Measurements from ENCODE around the gene RITA1.

The RITA1 gene

DNA sequence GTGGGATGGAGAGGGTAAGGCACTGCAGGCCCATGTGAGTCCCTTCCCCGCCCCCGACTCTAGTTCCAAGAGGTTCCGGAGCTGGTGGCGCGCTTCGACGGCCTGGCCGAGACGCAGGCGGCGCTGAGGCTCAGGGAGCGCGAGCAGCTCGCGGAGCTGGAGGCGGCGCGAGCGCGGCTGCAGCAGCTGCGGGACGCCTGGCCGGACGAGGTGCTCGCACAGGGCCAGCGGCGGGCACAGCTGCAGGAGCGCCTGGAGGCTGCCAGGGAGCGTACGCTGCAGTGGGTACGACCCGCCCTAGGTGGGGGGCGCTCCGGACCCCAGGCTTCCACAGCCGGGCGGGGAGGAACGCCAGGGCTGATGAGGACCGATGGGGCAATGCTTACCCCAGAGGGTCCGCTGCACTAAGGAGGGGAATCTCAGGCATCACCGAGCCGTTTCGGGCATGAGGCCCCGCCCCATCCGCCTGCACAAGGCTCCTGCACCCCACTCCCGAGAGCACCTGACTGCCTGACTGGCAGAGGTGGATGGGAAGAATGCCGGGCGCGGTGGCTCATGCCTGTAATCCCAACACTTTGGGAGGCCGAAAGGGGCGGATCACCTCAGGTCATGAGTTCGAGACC lies 31.1 kb upstream of the RITA1 start:
- DNase-seq (ENCODE audit: low spot score): peak; percentile 64

DNA sequence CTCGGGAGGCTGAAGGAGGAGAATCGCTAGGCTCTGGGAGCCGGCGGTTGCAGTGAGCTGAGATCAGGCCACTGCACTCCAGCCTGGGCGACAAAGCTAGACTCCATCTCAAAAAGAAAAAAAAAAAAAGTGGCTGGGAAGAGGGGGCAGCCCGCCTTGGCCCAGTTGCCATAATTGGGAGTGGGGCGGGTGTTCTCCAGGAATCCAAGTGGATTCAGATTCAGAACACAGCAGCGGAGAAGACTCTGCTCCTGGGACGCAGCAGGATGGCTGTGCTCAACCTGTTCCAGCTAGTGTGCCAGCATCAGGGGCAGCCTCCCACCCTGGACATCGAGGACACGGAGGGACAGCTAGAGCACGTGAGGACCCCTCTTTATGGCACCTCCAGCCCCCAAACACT lies 30.5 kb upstream of the RITA1 start:
- DNase-seq (ENCODE audit: low spot score): no peak

DNA sequence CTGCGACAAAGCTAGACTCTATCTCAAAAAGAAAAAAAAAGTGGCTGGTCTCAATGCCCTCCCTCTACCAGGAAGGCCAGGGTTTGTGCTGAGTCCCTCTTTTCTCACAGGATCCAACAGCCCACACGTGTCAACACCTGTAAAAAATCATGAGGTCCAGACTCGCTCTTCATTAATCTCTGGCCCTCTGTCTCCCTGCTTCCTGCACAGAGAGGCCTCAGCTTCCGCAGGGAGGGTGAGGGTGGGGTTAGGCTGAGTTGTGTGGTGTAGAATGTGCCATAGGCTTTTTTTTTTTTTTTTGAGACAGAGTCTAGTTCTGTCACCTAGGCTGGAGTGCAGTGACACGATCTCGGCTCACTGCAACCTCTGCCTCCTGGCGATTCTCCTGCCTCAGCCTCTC lies 29.9 kb upstream of the RITA1 start:
- no peak for DNase-seq (ENCODE audit: low spot score)

DNA sequence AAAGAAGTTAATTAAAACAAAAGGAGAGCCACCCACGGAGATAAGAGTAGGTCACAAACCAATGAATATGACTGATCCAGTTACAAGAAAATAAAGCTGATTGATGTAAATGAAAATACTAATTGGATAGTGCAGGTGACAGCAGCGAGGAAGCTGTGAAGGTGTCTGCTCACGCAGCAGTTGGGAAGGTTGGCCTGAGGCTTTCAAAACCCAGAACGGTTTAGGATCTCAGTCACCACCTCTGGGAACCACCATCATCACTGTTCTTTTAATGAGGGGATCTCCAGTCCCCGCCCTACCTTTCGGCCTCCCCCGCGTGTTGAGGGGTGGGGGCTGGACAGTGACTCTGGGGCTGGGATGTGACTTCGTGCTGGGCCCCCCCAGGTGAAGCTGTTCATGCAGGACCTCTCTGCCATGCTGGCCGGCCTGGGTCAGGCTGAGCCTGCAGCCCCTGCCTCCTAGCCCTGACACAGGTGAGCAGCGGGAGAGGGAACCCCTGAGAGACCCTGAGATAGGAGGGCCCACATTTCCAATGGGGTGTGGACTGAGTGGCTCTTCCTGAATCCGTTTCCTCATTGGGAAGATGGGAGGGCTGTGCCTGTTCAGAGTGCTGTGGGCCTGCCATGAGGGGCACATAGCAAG lies 28.2 kb upstream of the RITA1 start:
- DNase-seq (ENCODE audit: low spot score): no peak

DNA sequence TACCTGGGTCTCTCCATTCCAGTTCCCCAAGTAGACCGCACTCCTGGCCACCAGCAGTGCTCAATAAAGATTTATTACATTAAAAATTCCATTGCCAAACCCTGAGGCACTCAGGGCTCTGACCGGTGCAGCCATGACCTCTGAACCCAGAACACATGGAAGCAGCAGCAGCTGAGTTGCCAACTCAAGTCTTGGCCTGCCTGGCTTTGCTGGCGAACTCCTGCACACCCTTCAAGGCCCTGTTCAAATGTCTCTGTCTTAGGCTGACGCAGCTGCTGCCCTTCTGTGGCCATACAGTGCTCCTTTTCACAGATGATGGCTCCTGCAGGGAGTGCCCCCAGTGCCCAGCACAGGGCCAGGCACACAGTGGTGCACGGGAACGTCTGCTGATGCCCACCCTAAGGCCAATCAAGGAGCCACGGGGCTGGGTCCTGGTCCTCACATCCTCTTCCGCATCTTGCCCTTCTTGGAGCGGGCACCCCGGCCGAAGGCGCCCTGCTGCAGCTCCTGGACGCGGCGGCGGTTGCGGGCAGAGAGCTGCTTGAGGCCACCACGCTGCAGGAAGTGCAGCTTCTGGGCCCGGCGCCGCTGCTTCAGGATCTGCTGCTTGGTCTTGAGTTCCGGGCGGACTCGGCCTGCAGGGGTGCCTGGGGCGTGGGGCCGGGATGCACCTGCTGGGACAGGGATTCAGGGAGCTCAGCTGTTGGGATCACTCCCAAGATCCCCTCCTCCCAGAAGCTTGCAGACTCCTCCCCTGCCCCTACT lies 26.9 kb upstream of the RITA1 start:
- DNase-seq (ENCODE audit: low spot score): no peak

DNA sequence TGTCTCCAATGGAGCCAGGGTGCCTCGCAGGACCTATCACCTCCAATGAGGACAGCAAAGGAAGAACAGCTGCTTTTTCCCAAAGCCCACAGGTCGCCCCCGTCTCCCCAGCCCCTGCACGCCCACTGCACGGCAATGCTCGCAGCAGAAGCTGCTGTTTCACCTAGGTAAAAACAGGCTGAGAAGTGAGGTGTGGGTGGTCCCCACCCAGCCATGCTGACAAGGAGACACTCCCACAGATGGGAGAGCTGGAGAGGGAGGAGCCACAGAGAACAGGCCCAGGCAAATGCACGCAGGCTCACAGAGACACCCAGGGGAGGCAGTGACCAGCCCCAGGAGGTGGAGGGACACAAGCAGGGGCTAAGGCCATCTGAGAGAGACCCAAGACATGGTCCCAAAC lies 25.6 kb upstream of the RITA1 start:
- DNase-seq (ENCODE audit: low spot score): no peak

DNA sequence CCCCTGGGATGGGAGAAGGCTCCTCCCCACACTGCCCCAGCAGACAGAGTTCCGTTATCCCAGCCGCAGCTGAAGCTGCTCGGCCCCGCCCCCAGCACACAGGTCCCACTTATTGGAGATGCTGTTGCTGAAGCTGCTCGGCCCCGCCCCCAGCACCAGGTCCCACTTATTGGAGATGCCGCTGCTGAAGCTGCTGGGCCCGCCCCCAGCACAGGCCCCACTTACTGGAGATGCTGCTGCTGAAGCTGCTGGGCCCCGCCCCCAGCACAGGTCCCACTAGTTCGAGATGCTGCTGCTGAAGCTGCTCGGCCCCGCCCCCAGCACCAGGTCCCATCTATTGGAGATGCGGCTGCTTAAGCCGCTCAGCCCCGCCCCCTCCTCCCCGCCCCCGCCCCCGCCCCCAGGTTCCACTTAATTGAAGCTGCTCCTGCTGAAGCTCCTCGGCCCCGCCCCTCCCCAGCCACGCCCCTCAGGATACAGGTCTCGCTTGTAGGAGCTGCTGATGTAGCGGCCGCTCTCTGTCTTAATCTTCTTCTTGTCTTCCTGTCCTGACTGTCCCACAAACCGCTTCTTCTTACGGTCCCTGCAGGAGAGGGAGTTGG lies 24.0 kb upstream of the RITA1 start:
- no peak for DNase-seq (ENCODE audit: low spot score)

DNA sequence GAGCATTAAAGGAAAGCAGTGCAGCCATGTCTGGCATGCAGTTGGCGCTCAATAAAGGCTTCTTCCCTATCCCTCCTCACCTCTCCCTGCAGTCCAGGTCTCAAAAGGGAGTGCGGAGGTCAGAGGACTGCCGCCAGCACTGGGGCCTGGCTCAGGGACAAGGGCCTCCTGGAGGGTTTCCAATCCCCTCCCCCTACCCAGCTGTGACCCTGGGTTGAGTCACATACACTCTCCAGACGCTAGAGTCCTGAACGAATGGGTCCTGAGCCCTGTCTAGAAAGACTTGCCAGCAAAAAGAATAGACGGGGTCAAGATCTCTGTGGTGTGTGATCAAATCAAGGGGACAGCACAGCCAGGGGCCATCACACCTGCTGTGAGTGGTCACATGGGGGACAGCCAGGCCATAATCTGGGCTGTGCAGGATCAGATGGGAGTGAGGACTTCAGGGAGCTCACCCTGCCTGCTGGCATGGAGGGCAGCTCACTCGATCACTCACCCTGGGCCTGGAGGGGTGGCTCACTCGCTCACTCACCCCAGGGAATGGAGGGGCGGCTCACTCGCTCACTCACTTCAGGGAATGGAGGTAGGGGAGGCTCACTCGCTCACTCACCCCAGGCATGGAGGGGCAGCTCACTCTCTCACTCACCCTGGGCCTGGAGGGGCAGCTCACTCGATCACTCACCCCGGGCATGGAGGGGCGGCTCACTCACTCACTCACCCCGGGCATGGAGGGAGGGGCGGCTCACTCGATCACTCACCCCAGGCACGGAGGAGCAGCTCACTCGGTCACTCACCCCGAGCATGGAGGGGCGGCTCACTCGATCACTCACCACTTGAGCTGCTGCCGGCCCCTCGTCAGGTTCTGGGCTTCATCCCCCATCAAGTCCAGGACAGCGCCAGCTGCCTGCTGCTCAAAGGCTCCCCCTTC lies 23.2 kb upstream of the RITA1 start:
- DNase-seq (ENCODE audit: low spot score): no peak

DNA sequence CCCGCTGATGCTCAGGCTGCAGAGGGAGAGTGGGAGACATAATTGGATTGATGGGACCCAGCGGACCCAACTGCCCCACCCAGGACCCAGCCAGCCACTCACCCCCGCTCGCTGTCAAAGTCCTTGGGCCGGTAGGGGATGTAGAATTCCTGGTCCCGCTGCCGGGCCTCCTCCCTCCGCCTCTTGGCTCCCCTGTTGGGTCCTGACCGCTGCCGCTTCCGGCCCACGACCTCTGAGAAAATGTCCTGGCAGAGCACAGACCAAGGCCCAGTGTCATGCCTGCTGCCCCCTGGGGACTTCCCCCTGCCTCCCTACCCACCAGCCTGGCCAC lies 22.5 kb upstream of the RITA1 start:
- DNase-seq (ENCODE audit: low spot score): no peak

DNA sequence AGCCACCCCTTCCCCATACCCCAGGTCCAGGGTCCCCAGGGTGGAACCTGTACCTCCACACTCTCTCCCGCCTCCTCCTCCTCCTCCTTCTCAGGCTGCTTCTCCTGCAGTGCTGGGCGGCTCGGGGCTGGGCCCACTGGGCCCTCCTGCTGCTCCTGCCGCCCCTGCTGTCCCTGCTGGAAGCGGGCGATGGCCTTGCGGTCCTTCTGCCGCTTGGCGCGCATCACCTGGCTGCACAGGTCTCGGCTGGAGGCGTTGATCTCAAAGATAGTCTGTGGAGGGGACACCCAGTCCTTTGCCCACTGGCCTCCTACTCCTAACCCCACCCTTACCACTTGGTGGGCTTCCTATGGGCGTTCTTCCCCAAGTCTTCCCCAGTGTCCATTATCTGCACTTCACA lies 21.5 kb upstream of the RITA1 start:
- DNase-seq (ENCODE audit: low spot score): no peak

DNA sequence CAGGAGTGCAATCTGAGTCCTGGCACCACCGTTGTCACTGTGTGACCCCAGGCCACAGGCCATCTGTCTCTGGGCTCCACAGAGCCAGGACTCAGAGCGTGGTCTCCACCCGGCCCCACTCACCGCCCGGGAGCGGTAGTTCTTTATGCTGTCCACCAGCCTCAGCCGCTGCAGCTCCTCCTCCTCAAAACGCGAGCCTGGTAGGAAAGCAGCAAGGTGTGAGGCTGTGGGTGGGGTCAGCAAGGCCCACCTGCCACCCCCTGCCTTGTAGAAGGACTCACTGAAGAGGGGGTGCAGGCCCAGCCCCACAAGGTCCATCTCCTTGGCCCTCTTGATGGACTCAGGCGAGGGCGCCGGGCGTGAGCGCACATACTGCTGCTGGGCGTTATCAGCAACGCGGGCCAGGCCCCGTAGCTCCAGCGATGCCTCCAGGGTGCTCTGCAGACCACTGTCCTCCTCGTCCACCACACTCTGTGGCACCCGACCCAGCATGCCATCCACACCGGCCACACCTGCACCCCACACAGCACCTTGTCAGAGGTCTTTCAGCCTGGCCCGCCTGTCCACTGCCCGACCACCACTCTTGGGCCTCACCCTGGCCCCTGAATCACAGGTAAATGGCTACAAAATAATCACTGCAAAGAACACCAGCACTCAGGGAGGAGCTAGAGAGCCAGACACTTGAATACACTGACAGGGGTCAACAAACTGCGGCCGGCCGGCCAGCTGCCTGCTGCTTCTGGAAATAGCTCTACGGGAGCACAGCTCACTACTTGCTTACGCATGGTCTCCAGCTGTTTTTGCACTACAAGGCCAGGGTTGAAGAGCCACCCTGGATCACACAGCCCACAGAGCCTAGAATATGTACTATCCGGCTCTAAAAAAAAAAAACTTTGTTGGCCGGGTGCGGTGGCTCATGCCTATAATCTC lies 19.7 kb upstream of the RITA1 start:
- DNase-seq (ENCODE audit: low spot score): no peak

DNA sequence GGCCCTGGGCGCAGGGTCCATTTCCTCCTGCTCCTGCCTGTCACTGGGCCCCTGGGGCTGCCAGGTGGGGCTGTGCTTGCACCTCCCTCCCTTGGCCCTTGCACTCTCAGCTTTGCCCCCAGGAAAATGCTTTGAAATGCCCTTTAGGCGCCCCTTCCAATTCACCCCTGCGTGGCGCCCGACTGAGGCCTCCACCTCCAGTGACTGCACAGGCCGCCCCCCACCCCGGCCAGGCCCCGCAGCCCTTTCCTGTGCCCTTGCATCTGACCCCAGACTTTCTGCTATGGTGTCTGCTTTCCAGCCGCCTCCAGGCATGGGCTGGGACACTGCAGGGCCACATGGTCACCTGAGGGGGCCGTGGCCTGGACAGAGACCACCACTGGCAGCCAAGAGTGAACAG lies 17.7 kb upstream of the RITA1 start:
- no peak for DNase-seq (ENCODE audit: low spot score)

DNA sequence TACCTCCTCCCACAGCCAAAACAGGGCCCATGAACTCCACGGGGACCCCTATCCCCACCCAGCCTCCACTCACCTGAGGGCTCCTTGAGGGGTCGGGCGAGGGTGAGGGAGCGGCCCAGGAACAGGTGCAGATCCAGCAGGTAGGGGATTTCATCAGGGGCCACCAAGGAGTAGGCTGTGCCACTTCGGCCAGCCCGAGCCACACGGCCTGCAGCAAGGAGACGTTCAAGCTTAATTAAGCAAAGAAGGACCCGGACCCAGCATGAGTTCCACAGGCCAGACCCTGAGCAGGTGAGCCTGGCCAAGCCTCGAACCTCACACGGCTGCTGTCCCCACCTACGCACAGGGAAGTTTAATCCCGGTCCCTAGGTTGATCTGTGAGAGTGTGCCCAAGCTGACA lies 15.8 kb upstream of the RITA1 start:
- no peak for DNase-seq (ENCODE audit: low spot score)

DNA sequence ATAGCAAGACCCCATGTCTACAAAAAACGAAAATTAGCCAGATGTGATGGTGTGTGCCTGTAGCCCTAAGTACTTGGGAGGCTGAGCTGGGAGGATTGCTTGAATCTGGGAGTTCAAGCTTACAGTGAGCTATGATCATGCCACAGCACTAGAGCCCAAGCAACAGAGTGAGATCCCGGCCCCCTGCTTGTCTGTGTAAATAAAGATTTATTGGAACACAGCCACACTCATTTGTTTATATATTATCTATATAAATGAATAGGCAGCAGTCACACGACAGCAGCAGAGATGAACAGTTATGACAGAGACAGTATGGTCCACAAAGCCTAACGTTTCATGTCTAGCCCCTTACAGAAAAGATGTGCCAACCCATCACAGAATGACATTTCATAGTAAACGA lies 15.1 kb upstream of the RITA1 start:
- no peak for DNase-seq (ENCODE audit: low spot score)

DNA sequence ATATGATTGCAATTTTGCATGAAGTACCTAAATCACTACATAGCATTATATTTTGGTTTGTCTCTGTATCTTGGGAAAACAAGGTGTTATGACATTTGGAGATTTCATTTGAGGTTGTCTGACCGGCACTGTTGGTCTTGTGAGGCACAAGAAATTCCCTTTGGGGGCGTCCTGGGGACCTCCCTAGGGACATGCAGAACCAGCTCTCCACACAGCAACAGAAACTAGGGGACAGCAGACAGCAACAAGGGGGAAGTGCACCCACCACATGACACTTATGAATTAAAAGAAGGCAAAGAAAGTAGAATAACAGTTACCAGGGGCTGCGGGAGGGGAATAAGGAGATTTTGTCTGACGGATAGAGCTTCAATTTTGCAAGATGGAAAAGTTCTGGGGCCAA lies 14.6 kb upstream of the RITA1 start:
- DNase-seq (ENCODE audit: low spot score): no peak

DNA sequence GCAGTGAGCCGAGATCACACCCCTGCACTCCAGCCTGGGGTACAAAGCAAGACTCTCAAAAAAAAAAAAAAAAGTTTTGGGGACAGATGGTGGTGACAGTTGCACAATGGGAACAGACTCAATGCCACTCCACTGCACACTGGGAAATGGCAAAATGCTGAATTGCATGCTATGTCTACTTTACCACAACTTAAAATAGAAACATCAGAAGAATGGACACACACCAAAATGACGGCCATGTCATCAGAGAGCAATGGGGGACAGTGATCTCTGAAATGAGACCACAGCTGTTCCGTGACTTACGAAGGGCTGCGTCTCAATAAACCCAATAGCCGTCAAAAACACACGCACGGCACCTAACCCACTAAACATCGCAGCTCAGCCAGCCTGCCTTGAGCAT lies 14.0 kb upstream of the RITA1 start:
- no peak for DNase-seq (ENCODE audit: low spot score)

DNA sequence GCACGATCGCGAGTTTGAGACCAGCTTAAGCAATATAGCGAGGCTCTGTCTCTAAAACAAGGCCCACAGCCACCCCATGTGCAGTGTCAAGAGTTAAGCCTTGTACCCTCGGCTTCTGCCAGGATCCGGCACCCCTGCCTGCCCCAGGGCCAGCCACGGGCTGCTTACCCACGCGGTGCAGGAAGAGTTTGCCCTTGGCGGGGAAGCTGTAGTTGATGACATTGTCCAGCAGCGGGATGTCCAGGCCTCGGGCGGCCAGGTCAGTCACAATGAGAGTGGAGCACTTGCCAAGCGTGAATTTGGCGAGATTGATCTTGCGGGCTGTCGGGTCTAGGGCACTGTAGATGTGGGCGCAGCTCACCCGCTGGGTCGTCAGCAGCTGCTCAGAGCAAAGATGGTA lies 13.3 kb upstream of the RITA1 start:
- no peak for DNase-seq (ENCODE audit: low spot score)

DNA sequence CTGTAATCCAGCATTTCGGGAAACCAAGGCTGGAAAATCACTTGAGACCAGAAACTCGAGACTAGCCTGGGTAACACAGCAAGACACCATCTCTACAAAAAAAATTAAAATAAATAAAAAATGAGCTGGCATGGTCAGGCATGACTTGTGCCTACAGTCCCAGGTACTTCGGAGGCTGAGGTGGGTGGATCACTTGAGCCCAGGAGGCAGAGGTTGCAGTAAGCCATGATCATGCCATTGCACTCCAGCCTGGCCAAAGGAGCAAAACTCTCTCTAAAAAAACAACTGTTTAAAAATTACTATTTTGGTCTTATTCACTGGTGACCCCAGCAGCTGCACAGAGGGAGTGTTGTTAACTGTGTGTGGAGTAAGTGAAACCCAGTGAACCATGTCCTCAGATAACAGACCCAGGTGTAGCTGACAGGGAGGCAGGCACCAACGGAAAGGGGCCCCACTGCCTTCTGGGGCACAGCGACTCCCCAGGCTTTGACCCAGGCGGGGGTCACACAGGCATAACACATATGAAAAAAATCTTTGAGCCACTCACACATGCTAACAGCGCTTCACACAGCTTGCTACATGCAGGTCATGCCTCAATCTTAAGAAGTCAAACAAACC lies 12.3 kb upstream of the RITA1 start:
- DNase-seq (ENCODE audit: low spot score): no peak

DNA sequence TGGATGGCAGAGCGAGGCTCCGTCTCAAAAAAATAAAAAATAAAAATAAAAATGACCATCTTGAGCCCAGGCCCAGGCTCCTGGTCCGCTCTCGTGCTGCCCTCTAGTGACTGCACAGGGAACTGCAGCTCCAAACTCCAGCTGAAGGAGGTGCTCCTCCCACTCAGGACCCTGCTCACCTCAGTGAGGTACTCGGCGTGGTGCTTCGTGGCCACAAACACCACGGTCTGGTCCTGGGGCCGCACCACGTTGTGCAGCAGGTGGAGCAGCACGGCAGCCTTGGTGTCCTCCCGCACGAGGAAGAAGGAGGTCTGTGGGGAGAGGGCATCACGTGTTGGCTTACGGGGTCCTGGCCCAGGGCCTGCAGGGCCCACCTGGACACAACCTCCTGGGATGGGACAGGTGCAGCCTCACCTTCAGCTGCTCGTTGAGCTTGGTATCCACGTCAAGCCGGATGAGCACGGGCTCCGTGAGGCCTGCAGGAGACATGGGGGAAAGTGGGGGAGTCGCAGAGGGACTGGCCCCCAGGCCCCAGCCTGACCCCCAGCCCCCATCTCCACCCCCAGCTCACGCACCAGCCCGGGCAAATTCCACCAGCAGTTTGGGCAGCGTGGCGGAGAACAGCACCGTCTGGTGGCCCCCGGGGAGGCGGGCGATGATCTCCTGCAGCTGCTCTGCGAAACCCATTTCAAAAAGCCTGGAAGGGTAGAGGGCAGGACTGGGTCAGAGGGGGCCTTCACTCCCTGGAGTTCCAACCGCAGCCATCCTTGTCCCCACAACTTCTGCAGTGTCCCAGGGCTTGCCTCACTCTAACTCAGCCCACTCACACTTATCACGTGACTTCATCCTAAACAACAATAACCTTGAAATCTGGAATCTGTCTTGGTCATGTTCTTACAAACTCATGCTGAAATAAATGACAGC lies 10.8 kb upstream of the RITA1 start:
- peak; percentile 91 for DNase-seq (ENCODE audit: low spot score)

DNA sequence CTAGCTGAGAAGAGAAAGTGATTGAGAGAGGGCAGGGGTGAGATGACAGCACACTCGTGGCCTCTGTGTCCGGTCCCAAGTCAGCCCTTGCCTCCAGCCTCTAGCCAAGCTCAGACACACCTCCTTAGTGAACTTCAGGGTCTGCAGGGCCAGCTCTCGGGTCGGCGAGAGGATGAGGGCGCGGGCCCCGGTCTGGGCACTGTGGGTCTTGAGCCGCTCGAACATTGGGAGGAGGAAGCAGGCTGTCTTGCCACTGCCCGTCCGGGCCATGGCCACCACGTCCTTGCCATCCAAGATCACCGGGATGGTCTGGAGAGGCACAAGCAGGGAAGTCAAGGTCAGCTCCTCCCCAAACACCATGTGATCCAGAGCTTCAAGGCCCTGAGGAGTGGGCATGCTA lies 6.5 kb upstream of the RITA1 start:
- DNase-seq (ENCODE audit: low spot score): no peak

Measured in AG20443 (cell line).